ENCODE measurements around the gene PIGQ. TPM values are rescaled to one million over a fixed set of nuclear protein-coding genes. Genes with fewer than 3 reads are reported as not detected.
A peak's percentile ranks its signal among the peaks of the same experiment; 100 is the strongest.

PIGQ gene
- total RNA-seq, 1 donor from 2014 or later = 63.6 TPM

GRCh38 chr16:606656-607307 is 37.0 kb downstream of the PIGQ start:
- Mint-ChIP-seq H3K4me3 (ENCODE audit: unreplicated experiment) (no peak overlapping the region), H3K27me3 (ENCODE audit: unreplicated experiment) (no peaks in the 10 kb centered on the region), H3K27ac (ENCODE audit: unreplicated experiment) (no peak overlapping the region), H3K36me3 (ENCODE audit: unreplicated experiment) (peaks cover 4% of the 10 kb centered on the region), H3K4me1 (ENCODE audit: unreplicated experiment) (peaks cover 2% of the 10 kb centered on the region), H3K9me3 (ENCODE audit: unreplicated experiment) (peaks cover 5% of the 10 kb centered on the region)
- DNase-seq (ENCODE audit: extremely low spot score, unreplicated experiment) = no peak
- no peak for TF ChIP-seq CTCF (IDR thresholded peaks at IDR 0.05)

- H3K27me3 Mint-ChIP-seq (ENCODE audit: unreplicated experiment) = no peaks in the 10 kb centered on the region
- H3K4me3 Mint-ChIP-seq (ENCODE audit: unreplicated experiment) = no peak overlapping the region
- DNase-seq (ENCODE audit: extremely low spot score, unreplicated experiment) = no peak
- no peak overlapping the region for H3K27ac Mint-ChIP-seq (ENCODE audit: unreplicated experiment)
- H3K9me3 Mint-ChIP-seq (ENCODE audit: unreplicated experiment) = peaks cover 5% of the 10 kb centered on the region
- no peak for TF ChIP-seq CTCF (IDR thresholded peaks at IDR 0.05)
- peaks cover 2% of the 10 kb centered on the region for H3K4me1 Mint-ChIP-seq (ENCODE audit: unreplicated experiment)
- peaks cover 4% of the 10 kb centered on the region for H3K36me3 Mint-ChIP-seq (ENCODE audit: unreplicated experiment)
Measured at GRCh38 chr16:608019-608418, 38.3 kb downstream of the PIGQ start.

- H3K27ac Mint-ChIP-seq (ENCODE audit: unreplicated experiment) = no peak overlapping the region
- H3K27me3 Mint-ChIP-seq (ENCODE audit: unreplicated experiment) = no peaks in the 10 kb centered on the region
- DNase-seq (ENCODE audit: extremely low spot score, unreplicated experiment) = no peak
- peaks cover 5% of the 10 kb centered on the region for H3K9me3 Mint-ChIP-seq (ENCODE audit: unreplicated experiment)
- no peak for TF ChIP-seq CTCF (IDR thresholded peaks at IDR 0.05)
- no peak overlapping the region for H3K4me3 Mint-ChIP-seq (ENCODE audit: unreplicated experiment)
- peaks cover 2% of the 10 kb centered on the region for H3K4me1 Mint-ChIP-seq (ENCODE audit: unreplicated experiment)
- peaks cover 4% of the 10 kb centered on the region for H3K36me3 Mint-ChIP-seq (ENCODE audit: unreplicated experiment)
Measured at GRCh38 chr16:609316-609715, 39.5 kb downstream of the PIGQ start.

- H3K4me3 Mint-ChIP-seq (ENCODE audit: unreplicated experiment) = no peak overlapping the region
- H3K4me1 Mint-ChIP-seq (ENCODE audit: unreplicated experiment) = peaks cover 2% of the 10 kb centered on the region
- no peak overlapping the region for H3K27ac Mint-ChIP-seq (ENCODE audit: unreplicated experiment)
- DNase-seq (ENCODE audit: extremely low spot score, unreplicated experiment) = no peak
- H3K27me3 Mint-ChIP-seq (ENCODE audit: unreplicated experiment) = no peaks in the 10 kb centered on the region
- peaks cover 5% of the 10 kb centered on the region for H3K36me3 Mint-ChIP-seq (ENCODE audit: unreplicated experiment)
- H3K9me3 Mint-ChIP-seq (ENCODE audit: unreplicated experiment) = peaks cover 5% of the 10 kb centered on the region
- TF ChIP-seq CTCF (IDR thresholded peaks at IDR 0.05) = no peak
Measured at GRCh38 chr16:609984-610383, 40.2 kb downstream of the PIGQ start.

- no peak for DNase-seq (ENCODE audit: extremely low spot score, unreplicated experiment)
- TF ChIP-seq CTCF (IDR thresholded peaks at IDR 0.05) = peak; percentile 55
- peaks cover 2% of the 10 kb centered on the region for H3K36me3 Mint-ChIP-seq (ENCODE audit: unreplicated experiment)
- no peak overlapping the region for H3K27ac Mint-ChIP-seq (ENCODE audit: unreplicated experiment)
- H3K4me3 Mint-ChIP-seq (ENCODE audit: unreplicated experiment) = no peak overlapping the region
- peaks cover 2% of the 10 kb centered on the region for H3K4me1 Mint-ChIP-seq (ENCODE audit: unreplicated experiment)
- H3K9me3 Mint-ChIP-seq (ENCODE audit: unreplicated experiment) = no peaks in the 10 kb centered on the region
- H3K27me3 Mint-ChIP-seq (ENCODE audit: unreplicated experiment) = no peaks in the 10 kb centered on the region
Measured at GRCh38 chr16:610513-611381, 41.0 kb downstream of the PIGQ start.
